SK-N-SH (cell line): Measurements from ENCODE around the gene MEIS1. TPM values are rescaled to one million over a fixed set of nuclear protein-coding genes. Genes with fewer than 3 reads are reported as not detected.
A peak's percentile ranks its signal among the peaks of the same experiment; 100 is the strongest.

Experiments used
- CTCF ChIA-PET: fragments of 300-600, 350-600 bp; formaldehyde crosslinking; extraction: SDS; loops from one replicate; lab custom pipeline; 2021; lab: Yijun Ruan, JAX
- POLR2A ChIA-PET: fragments of 350-600 bp; sonication (Branson Sonifier 250); formaldehyde crosslinking; extraction: SDS; loops from one replicate; lab custom pipeline; 2020; ENCODE audit warnings: antibody characterized with exemption, inconsistent platforms; lab: Yijun Ruan, JAX
- DNase-seq: peaks from one replicate; pipeline ENCODE4 v3.0.0; 2012
- H2AFZ ChIP-seq: fragments of 200-600 bp; sonication (generic); 2 replicates; pipeline ENCODE4 v1.8.1; 2016; ENCODE audit warnings: antibody characterized with exemption, mild to moderate bottlenecking, low read depth
- H3F3A ChIP-seq: fragments of 200-600 bp; sonication (generic); replicated peaks from 2 replicates; pipeline ENCODE3; 2016; ENCODE audit warnings: antibody characterized with exemption, mild to moderate bottlenecking; ENCODE audit not compliant: insufficient read depth
- H3K27ac ChIP-seq, 2 experiments: fragments of 200-500 bp in 1 of 2; fragments of 200-600 bp in 1 of 2; sonication (Bioruptor generic) in 1 of 2; sonication (generic), shearing (Covaris generic) in 1 of 2; 2 replicates each; pipeline versions ENCODE4 v1.5.1 to v1.6.1; 2014 to 2016; ENCODE audit warnings: low read depth in 2 of 2, inconsistent platforms in 1 of 2, low read length in 1 of 2, mild to moderate bottlenecking in 1 of 2, mixed read lengths in 1 of 2
- H3K27me3 ChIP-seq: fragments of 200-600 bp; sonication (generic), shearing (Covaris generic); 2 replicates; pipeline ENCODE4 v1.6.1; 2016; ENCODE audit warnings: mixed run types; ENCODE audit not compliant: insufficient read depth
- H3K36me3 ChIP-seq, 2 experiments: fragments of 200-500 bp in 1 of 2; fragments of 200-600 bp in 1 of 2; sonication (Bioruptor generic) in 1 of 2; sonication (generic) in 1 of 2; replicated peaks in 1 of 2; 2 replicates each; pipeline versions ENCODE3 to v1.5.1; 2014 to 2016; ENCODE audit warnings: low read length in 1 of 2, mild to moderate bottlenecking in 1 of 2; ENCODE audit not compliant: insufficient read depth in 2 of 2, control insufficient read depth in 1 of 2
- H3K4me1 ChIP-seq, 2 experiments: fragments of 200-500 bp in 1 of 2; fragments of 200-600 bp in 1 of 2; sonication (Bioruptor generic) in 1 of 2; sonication (generic), shearing (Covaris generic) in 1 of 2; 2 replicates each; pipeline versions ENCODE4 v1.5.1 to v1.6.1; 2014 to 2016; ENCODE audit warnings: low read depth in 1 of 2, low read length in 1 of 2, mixed run types in 1 of 2; ENCODE audit not compliant: insufficient read depth in 2 of 2, control insufficient read depth in 1 of 2
- H3K4me2 ChIP-seq: fragments of 200-600 bp; sonication (generic), shearing (Covaris generic); 2 replicates; pipeline ENCODE4 v1.6.1; 2017; ENCODE audit warnings: mixed run types
- H3K4me3 ChIP-seq, 2 experiments: fragments of 200-500 bp in 1 of 2; fragments of 200-600 bp in 1 of 2; sonication (Bioruptor generic) in 1 of 2; sonication (generic), shearing (Covaris generic) in 1 of 2; 2 replicates each; pipeline versions ENCODE4 v1.5.1 to v1.8.1; 2014 to 2016; ENCODE audit warnings: low read depth in 2 of 2, inconsistent platforms in 1 of 2, low read length in 1 of 2, mild to moderate bottlenecking in 1 of 2, mixed read lengths in 1 of 2, moderate library complexity in 1 of 2
- H3K79me2 ChIP-seq: fragments of 200-600 bp; sonication (generic); 2 replicates; pipeline ENCODE4 v1.8.1; 2017; ENCODE audit warnings: mild to moderate bottlenecking; ENCODE audit not compliant: insufficient read depth
- H3K9ac ChIP-seq: fragments of 200-600 bp; sonication (generic); 2 replicates; pipeline ENCODE4 v1.6.1; 2017; ENCODE audit warnings: mixed run types
- H3K9me2 ChIP-seq: fragments of 200-600 bp; sonication (generic); 2 replicates; pipeline ENCODE4 v1.6.1; 2017; ENCODE audit warnings: mixed run types
- H3K9me3 ChIP-seq: fragments of 200-600 bp; sonication (generic); 2 replicates; pipeline ENCODE4 v1.6.1; 2017; ENCODE audit warnings: mixed run types, mild to moderate bottlenecking, moderate library complexity
- H4K20me1 ChIP-seq: fragments of 200-600 bp; sonication (generic); 2 replicates; pipeline ENCODE4 v1.6.1; 2017; ENCODE audit warnings: mild to moderate bottlenecking, mixed run types; ENCODE audit not compliant: insufficient read depth
- CHD2 ChIP-seq: fragments of 150-350 bp; IDR thresholded peaks from 2 replicates; pipeline ENCODE4 v1.6.1; 2018; ENCODE audit warnings: low read length; ENCODE audit not compliant: partially characterized antibody
- ELF1 ChIP-seq: IDR thresholded peaks from 2 replicates; pipeline ENCODE4 v1.4.0; 2012
- EP300 ChIP-seq, 2 experiments: IDR thresholded peaks; 2 replicates each; pipeline versions ENCODE4 v1.4.0 to v1.6.1; 2012; ENCODE audit warnings: borderline replicate concordance in 1 of 2, low read depth in 1 of 2, low read length in 1 of 2
- EZH2phosphoT487 ChIP-seq: fragments of 200-600 bp; sonication (generic); IDR thresholded peaks from 2 replicates; pipeline ENCODE4 v1.6.1; 2017; ENCODE audit warnings: low read depth, mixed run types, mild to moderate bottlenecking, antibody characterized with exemption, moderate library complexity, borderline replicate concordance
- FOXM1 ChIP-seq: IDR thresholded peaks from 2 replicates; pipeline ENCODE4 v1.4.0; 2012; ENCODE audit warnings: low read depth, mild to moderate bottlenecking
- MEF2A ChIP-seq: IDR thresholded peaks from 2 replicates; pipeline ENCODE4 v1.4.0; 2012; ENCODE audit warnings: low read depth, borderline replicate concordance
- POLR2AphosphoS5 ChIP-seq: IDR thresholded peaks from 2 replicates; pipeline ENCODE4 v1.6.1; 2012; ENCODE audit warnings: low read depth, low read length
- RCOR1 ChIP-seq: fragments of 150-350 bp; IDR thresholded peaks from 2 replicates; pipeline ENCODE4 v1.6.1; 2017; ENCODE audit warnings: antibody characterized with exemption, low read length
- SMC3 ChIP-seq: IDR thresholded peaks from 2 replicates; pipeline ENCODE4 v1.6.1; 2012; ENCODE audit warnings: low read depth, low read length, improper control_type of control experiment
- TCF12 ChIP-seq: IDR thresholded peaks from 2 replicates; pipeline ENCODE4 v1.4.0; 2012
- YY1 ChIP-seq: IDR thresholded peaks from 2 replicates; pipeline ENCODE4 v1.4.0; 2012; ENCODE audit warnings: low read depth, mild to moderate bottlenecking
- WGBS: methylation state at CpG from one replicate; pipeline ENCODE4 v1.1.6; 2017; ENCODE audit warnings: low lambda C conversion rate; 5-methylcytosine and 5-hydroxymethylcytosine counted together
- polyA plus RNA-seq, 3 experiments: library from polyadenylated mRNA; depleted of rRNA; stranded (reverse); fragments of >200 nt; gene quantifications; 2 replicates each; pipeline ENCODE4 v1.2.3, GENCODE V29; 2012
- TF ChIP-seq, protein P1 (sequence below): IDR thresholded peaks from 2 replicates; pipeline ENCODE4 v1.4.0; 2012; ENCODE audit warnings: low read depth, borderline replicate concordance
- TF ChIP-seq, protein P2 (sequence below): IDR thresholded peaks from 2 replicates; pipeline ENCODE4; 2012
- TF ChIP-seq, protein P3 (sequence below): fragments of 150-350 bp; IDR thresholded peaks from 2 replicates; pipeline ENCODE4 v1.6.1; 2016; ENCODE audit warnings: mild to moderate bottlenecking, low read depth, low read length

MEIS1 gene
- polyA plus RNA-seq, 1 of the 3 experiments (the other 2 are of a cell fraction): 16.9 TPM

DNA sequence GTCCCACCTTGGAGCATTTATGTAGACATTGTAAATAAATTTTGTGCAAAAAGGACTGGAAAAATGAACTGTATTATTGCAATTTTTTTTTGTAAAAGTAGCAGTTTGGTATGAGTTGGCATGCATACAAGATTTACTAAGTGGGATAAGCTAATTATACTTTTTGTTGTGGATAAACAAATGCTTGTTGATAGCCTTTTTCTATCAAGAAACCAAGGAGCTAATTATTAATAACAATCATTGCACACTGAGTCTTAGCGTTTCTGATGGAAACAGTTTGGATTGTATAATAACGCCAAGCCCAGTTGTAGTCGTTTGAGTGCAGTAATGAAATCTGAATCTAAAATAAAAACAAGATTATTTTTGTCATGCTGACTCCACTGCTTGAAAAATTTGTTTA is 137.5 kb downstream of the MEIS1 start:
- H2AFZ ChIP-seq: no peak overlapping the region
- no peak for DNase-seq
- peaks cover 10% of the 10 kb centered on the region for H3F3A ChIP-seq
- no peaks in the 10 kb centered on the region for H3K9me3 ChIP-seq
- peaks cover 14 to 23% of the 10 kb centered on the region in 2 experiments; a peak in 3 of 4 replicates for H3K4me1 ChIP-seq
- no peak overlapping the region for H3K4me3 ChIP-seq
- no peaks in the 10 kb centered on the region for H3K79me2 ChIP-seq
- no peak overlapping the region for H3K4me2 ChIP-seq
- CTCF ChIA-PET: interaction anchor here (1.0 to 3.0 kb wide), 5 partner anchors 138 to 1268 kb away, joined by 3 to 10 read pairs (median 3); partner anchors contain the start of gene MEIS1
- WGBS: 95% methylated on average over 3 of the region's 3 CpGs
- peaks cover 24 to 52% of the 10 kb centered on the region in 2 experiments for H3K36me3 ChIP-seq
- no peaks in the 10 kb centered on the region for H4K20me1 ChIP-seq
- POLR2A ChIA-PET: interaction anchor here (3.2 kb wide), 1 partner anchor 138 kb away, joined by 27 read pairs; the partner anchor contains the start of gene MEIS1
- no peak overlapping the region for H3K9ac ChIP-seq
- no peak for TF ChIP-seq SMC3
- TF ChIP-seq, protein P1, sequence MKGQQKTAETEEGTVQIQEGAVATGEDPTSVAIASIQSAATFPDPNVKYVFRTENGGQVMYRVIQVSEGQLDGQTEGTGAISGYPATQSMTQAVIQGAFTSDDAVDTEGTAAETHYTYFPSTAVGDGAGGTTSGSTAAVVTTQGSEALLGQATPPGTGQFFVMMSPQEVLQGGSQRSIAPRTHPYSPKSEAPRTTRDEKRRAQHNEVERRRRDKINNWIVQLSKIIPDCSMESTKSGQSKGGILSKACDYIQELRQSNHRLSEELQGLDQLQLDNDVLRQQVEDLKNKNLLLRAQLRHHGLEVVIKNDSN: no peak
- no peak for TF ChIP-seq FOXM1
- TF ChIP-seq, protein P2, sequence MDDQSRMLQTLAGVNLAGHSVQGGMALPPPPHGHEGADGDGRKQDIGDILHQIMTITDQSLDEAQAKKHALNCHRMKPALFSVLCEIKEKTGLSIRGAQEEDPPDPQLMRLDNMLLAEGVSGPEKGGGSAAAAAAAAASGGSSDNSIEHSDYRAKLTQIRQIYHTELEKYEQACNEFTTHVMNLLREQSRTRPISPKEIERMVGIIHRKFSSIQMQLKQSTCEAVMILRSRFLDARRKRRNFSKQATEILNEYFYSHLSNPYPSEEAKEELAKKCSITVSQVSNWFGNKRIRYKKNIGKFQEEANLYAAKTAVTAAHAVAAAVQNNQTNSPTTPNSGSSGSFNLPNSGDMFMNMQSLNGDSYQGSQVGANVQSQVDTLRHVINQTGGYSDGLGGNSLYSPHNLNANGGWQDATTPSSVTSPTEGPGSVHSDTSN: no peak
- no peak for TF ChIP-seq YY1
- no peak for TF ChIP-seq POLR2AphosphoS5
- no peak for TF ChIP-seq RCOR1
- TF ChIP-seq EP300 (IDR thresholded peaks at IDR 0.05; ENCODE audit: borderline replicate concordance in 1 of 2, low read depth in 1 of 2, low read length in 1 of 2): no peak
- TF ChIP-seq CHD2: no peak
- H3K27ac ChIP-seq: no peak overlapping the region; a peak in 1 of 4 replicates
- no peaks in the 10 kb centered on the region for H3K27me3 ChIP-seq
- no peaks in the 10 kb centered on the region for H3K9me2 ChIP-seq

DNA sequence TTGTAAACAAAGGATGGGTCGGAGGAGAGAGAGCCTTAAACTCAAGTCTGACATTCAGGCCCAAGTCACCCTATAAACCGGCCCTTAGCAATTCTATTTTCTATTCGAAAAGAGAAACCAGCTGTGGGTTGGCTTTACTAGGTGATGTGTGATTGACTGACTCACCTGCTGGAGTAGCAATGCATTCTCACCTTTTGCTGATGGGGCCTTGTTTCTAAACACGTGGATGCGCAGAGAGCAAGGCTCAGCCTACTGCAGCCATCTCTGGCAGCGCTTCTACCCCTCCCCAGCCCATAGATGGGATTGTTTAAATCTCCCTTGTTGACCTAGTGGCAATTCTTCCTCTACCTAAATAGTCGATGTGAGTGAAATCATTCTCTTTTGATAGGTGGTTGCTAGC is 138.5 kb downstream of the MEIS1 start:
- POLR2A ChIA-PET: interaction anchor here (0.6 to 3.2 kb wide), 2 partner anchors 139 to 626 kb away, joined by 5 to 27 read pairs; partner anchors contain the start of gene MEIS1
- Histone ChIP-seq H3K4me1 (peaks cover 14 to 25% of the 10 kb centered on the region in 2 experiments; a peak in 3 of 4 replicates), H2AFZ (no peak overlapping the region), H4K20me1 (no peaks in the 10 kb centered on the region), H3F3A (peaks cover 10% of the 10 kb centered on the region), H3K27ac (peak overlapping the region; percentile 56 to 65; a peak in 2 of 4 replicates), H3K4me2 (no peak overlapping the region), H3K36me3 (peaks cover 16 to 42% of the 10 kb centered on the region in 2 experiments), H3K9me3 (no peaks in the 10 kb centered on the region), H3K9ac (no peak overlapping the region), H3K27me3 (no peaks in the 10 kb centered on the region), H3K9me2 (no peaks in the 10 kb centered on the region), H3K4me3 (no peak overlapping the region), H3K79me2 (no peaks in the 10 kb centered on the region)
- 78% methylated on average over 7 of the region's 7 CpGs for WGBS
- no peak for TF ChIP-seq EZH2phosphoT487
- no peak for TF ChIP-seq MEF2A
- TF ChIP-seq POLR2AphosphoS5: no peak
- TF ChIP-seq, protein P3, sequence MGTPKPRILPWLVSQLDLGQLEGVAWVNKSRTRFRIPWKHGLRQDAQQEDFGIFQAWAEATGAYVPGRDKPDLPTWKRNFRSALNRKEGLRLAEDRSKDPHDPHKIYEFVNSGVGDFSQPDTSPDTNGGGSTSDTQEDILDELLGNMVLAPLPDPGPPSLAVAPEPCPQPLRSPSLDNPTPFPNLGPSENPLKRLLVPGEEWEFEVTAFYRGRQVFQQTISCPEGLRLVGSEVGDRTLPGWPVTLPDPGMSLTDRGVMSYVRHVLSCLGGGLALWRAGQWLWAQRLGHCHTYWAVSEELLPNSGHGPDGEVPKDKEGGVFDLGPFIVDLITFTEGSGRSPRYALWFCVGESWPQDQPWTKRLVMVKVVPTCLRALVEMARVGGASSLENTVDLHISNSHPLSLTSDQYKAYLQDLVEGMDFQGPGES: no peak
- TF ChIP-seq TCF12: no peak
- no peak for TF ChIP-seq EP300 (IDR thresholded peaks at IDR 0.05; ENCODE audit: borderline replicate concordance in 1 of 2, low read depth in 1 of 2, low read length in 1 of 2)
- TF ChIP-seq ELF1: no peak
- DNase-seq: no peak
- CTCF ChIA-PET: interaction anchor here (1.0 to 4.6 kb wide), 5 partner anchors 135 to 1267 kb away, joined by 3 to 34 read pairs (median 3); partner anchors contain the start of gene MEIS1
